Smooth muscle cell (in vitro differentiated cells): ENCODE results near the gene PAXX. TPM values are rescaled to one million over a fixed set of nuclear protein-coding genes. Genes with fewer than 3 reads are reported as not detected.

Source experiments
- DNase-seq: peaks from one replicate; lab custom pipeline; 2025; ENCODE audit not compliant: unreplicated experiment; lab: John Stamatoyannopoulos, UW
- H2AFZ ChIP-seq: fragments of 200-600 bp; sonication (generic); 2 replicates; pipeline ENCODE4 v1.6.0; 2016; ENCODE audit warnings: antibody characterized with exemption, low read depth, mild to moderate bottlenecking
- H3F3A ChIP-seq: fragments of 200-600 bp; sonication (generic); 2 replicates; pipeline ENCODE4 v1.6.0; 2017; ENCODE audit warnings: antibody characterized with exemption, low read depth
- H3K27ac ChIP-seq: fragments of 200-600 bp; sonication (generic); 2 replicates; pipeline ENCODE4 v1.5.1; 2016; ENCODE audit warnings: low read depth, mild to moderate bottlenecking
- H3K27me3 ChIP-seq: fragments of 200-600 bp; sonication (generic); 2 replicates; pipeline ENCODE4 v1.6.1; 2016; ENCODE audit warnings: low read depth, mild to moderate bottlenecking
- H3K36me3 ChIP-seq: fragments of 200-600 bp; sonication (generic); 2 replicates; pipeline ENCODE4 v1.5.1; 2016; ENCODE audit warnings: low read depth
- H3K4me1 ChIP-seq: fragments of 200-600 bp; sonication (generic); 2 replicates; pipeline ENCODE4 v1.5.1; 2016; ENCODE audit warnings: low read depth
- H3K4me2 ChIP-seq: fragments of 200-600 bp; sonication (generic); 2 replicates; pipeline ENCODE4 v1.6.0; 2016; ENCODE audit warnings: mild to moderate bottlenecking
- H3K4me3 ChIP-seq: fragments of 200-600 bp; sonication (generic); 2 replicates; pipeline ENCODE4 v1.5.1; 2016; ENCODE audit warnings: mild to moderate bottlenecking
- H3K79me2 ChIP-seq: fragments of 200-600 bp; sonication (generic); 2 replicates; pipeline ENCODE4 v1.6.0; 2016; ENCODE audit warnings: low read depth, mild to moderate bottlenecking
- H3K9ac ChIP-seq: fragments of 200-600 bp; sonication (generic); 2 replicates; pipeline ENCODE4 v1.6.0; 2016; ENCODE audit warnings: low read depth
- H3K9me3 ChIP-seq: fragments of 200-600 bp; sonication (generic); replicated peaks from 2 replicates; pipeline ENCODE4 v1.5.1; 2016; ENCODE audit warnings: low read depth
- H4K20me1 ChIP-seq: fragments of 200-600 bp; sonication (generic); 2 replicates; pipeline ENCODE4 v1.6.0; 2016; ENCODE audit warnings: low read depth
- WGBS: methylation state at CpG from one replicate; pipeline ENCODE4 v1.1.7; 2016; ENCODE audit warnings: low lambda C conversion rate; 5-methylcytosine and 5-hydroxymethylcytosine counted together
- polyA plus RNA-seq: library from polyadenylated mRNA; unstranded; fragments of >200 nt; fragmentation: Nextera tagmentation; extraction: Ambion mirVana; gene quantifications from 2 replicates; pipeline ENCODE4 v1.2.1, GENCODE V29; 2016
- total RNA-seq: library from RNA; depleted of rRNA; stranded (reverse); fragments of >200 nt; gene quantifications from 2 replicates; pipeline ENCODE4 v1.2.3, GENCODE V29; 2014
- TF ChIP-seq, protein P1 (sequence below): fragments of 200-600 bp; sonication (generic); IDR thresholded peaks from 2 replicates; pipeline ENCODE4 v1.5.1; 2017; ENCODE audit warnings: borderline replicate concordance, mild to moderate bottlenecking, antibody characterized with exemption; ENCODE audit not compliant: insufficient read depth, poor library complexity, severe bottlenecking

Gene PAXX
- total and polyA plus RNA-seq, 2 experiments from 2014 or later = 27.4 to 62.0 TPM

DNA sequence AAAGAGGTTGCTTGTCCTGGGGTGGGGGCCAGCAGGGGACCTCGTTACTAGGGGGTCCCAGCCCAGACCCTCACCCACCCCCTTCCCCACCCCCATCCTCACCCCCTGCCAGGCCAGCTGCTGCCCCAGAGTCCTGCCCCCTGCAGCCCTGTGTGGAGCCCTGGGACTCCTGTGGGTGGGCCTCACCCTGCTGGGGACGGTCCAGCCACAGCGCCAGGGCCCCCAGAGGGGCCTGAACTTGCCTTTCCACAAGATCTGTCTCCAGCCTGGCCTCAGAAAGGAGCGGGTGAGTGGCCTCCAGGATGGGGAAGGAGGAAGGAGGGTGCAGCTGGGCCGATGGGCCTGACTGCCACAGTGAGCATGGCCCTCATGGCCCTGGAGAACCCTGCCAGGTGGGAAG is 22.4 kb upstream of the PAXX start:
- no peaks in the 10 kb centered on the region for H3K36me3 ChIP-seq
- H3K4me3 ChIP-seq = no peak overlapping the region
- no peak overlapping the region for H3K4me2 ChIP-seq
- H2AFZ ChIP-seq = no peak overlapping the region
- H3K27me3 ChIP-seq = no peaks in the 10 kb centered on the region
- no peak overlapping the region for H3K9ac ChIP-seq
- H4K20me1 ChIP-seq = no peaks in the 10 kb centered on the region
- H3K79me2 ChIP-seq = no peaks in the 10 kb centered on the region
- no peak for DNase-seq
- TF ChIP-seq, protein P1, sequence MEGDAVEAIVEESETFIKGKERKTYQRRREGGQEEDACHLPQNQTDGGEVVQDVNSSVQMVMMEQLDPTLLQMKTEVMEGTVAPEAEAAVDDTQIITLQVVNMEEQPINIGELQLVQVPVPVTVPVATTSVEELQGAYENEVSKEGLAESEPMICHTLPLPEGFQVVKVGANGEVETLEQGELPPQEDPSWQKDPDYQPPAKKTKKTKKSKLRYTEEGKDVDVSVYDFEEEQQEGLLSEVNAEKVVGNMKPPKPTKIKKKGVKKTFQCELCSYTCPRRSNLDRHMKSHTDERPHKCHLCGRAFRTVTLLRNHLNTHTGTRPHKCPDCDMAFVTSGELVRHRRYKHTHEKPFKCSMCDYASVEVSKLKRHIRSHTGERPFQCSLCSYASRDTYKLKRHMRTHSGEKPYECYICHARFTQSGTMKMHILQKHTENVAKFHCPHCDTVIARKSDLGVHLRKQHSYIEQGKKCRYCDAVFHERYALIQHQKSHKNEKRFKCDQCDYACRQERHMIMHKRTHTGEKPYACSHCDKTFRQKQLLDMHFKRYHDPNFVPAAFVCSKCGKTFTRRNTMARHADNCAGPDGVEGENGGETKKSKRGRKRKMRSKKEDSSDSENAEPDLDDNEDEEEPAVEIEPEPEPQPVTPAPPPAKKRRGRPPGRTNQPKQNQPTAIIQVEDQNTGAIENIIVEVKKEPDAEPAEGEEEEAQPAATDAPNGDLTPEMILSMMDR = no peak
- no peak overlapping the region for H3K27ac ChIP-seq
- 80% methylated on average over 4 of the region's 5 CpGs for WGBS
- no peaks in the 10 kb centered on the region for H3F3A ChIP-seq
- H3K9me3 ChIP-seq = no peaks in the 10 kb centered on the region
- no peaks in the 10 kb centered on the region for H3K4me1 ChIP-seq

DNA sequence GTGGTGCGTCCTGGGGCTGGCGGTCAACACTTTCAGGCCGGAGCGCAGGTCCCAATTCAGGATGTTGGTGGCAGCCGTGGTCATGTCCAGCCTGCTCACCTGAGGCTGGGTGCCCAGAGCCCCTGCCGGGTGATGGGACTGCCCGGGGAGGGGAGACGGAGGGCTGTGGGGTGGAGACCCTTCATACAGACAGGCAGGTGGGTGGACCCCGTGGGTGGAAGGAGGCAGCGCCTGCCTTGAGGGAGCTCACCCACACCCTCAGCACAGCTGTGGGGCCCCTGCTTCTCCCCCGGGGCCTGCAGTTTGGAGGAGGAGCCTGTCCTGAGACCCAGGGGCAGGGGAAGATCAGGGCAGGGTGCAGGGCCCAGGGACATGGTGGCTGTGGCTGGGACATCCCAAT is 21.9 kb upstream of the PAXX start:
- no peaks in the 10 kb centered on the region for H4K20me1 ChIP-seq
- no peak overlapping the region for H3K4me3 ChIP-seq
- no peak overlapping the region for H3K4me2 ChIP-seq
- DNase-seq = no peak
- H3K36me3 ChIP-seq = no peaks in the 10 kb centered on the region
- no peak overlapping the region for H2AFZ ChIP-seq
- TF ChIP-seq, protein P1 = no peak
- no peaks in the 10 kb centered on the region for H3K79me2 ChIP-seq
- H3K27ac ChIP-seq = no peak overlapping the region
- H3F3A ChIP-seq = no peaks in the 10 kb centered on the region
- no peak overlapping the region for H3K9ac ChIP-seq
- H3K4me1 ChIP-seq = no peaks in the 10 kb centered on the region
- no peaks in the 10 kb centered on the region for H3K27me3 ChIP-seq
- WGBS = 91% methylated on average over 11 of the region's 11 CpGs
- H3K9me3 ChIP-seq = no peaks in the 10 kb centered on the region

DNA sequence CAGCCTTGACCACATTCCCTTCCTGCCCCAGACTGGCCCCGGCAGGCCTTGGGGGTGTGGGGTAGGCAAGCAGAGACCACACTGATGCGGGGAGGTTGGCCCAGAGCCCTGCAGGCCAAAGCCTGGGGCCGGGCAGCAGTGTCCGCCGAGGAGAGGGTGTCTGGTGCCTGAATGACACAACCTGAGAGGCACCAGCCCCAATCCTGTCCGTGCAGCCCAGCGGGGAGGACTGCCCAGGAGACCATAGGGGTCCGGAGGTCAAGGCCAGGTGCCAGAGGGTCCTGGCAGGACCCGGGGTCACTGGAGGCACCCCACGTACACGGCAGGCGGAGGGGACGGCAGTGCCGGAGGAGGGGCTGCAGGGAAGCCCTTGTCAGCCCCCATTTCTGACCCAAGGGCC is 20.5 kb upstream of the PAXX start:
- no peaks in the 10 kb centered on the region for H3K4me1 ChIP-seq
- no peak for DNase-seq
- no peak overlapping the region for H3K9ac ChIP-seq
- TF ChIP-seq, protein P1 = no peak
- H3K4me2 ChIP-seq = no peak overlapping the region
- H3K36me3 ChIP-seq = no peaks in the 10 kb centered on the region
- H2AFZ ChIP-seq = no peak overlapping the region
- no peaks in the 10 kb centered on the region for H3K79me2 ChIP-seq
- no peaks in the 10 kb centered on the region for H3F3A ChIP-seq
- no peaks in the 10 kb centered on the region for H3K27me3 ChIP-seq
- 81% methylated on average over 14 of the region's 14 CpGs for WGBS
- no peak overlapping the region for H3K27ac ChIP-seq
- no peaks in the 10 kb centered on the region for H4K20me1 ChIP-seq
- no peaks in the 10 kb centered on the region for H3K9me3 ChIP-seq
- no peak overlapping the region for H3K4me3 ChIP-seq

DNA sequence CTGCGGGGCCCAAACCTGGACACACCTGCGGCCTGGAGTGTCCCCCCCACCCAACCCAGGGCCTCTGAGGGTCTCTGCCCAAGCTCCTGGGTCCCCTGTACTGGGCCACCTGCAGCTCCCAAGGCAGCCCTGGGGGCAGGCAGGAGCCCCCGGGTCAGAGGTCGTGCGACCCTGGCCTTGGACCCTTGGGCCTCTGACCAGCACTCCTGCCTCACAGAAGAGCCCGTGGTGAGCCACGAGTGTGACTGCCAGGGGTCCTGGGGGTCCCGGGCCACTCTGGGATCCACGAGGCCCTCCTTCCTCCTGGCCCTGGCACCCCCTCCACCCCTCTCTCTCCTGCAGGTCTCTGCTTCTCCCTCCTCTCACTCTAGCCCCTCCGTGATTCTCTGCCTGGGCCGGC is 19.9 kb upstream of the PAXX start:
- Histone ChIP-seq H4K20me1 (no peaks in the 10 kb centered on the region), H3K4me2 (no peak overlapping the region), H3F3A (no peaks in the 10 kb centered on the region), H3K4me1 (peaks cover 2% of the 10 kb centered on the region), H3K4me3 (no peak overlapping the region), H3K9ac (no peak overlapping the region), H3K27me3 (no peaks in the 10 kb centered on the region), H2AFZ (no peak overlapping the region), H3K36me3 (no peaks in the 10 kb centered on the region), H3K27ac (no peak overlapping the region), H3K9me3 (no peaks in the 10 kb centered on the region), H3K79me2 (no peaks in the 10 kb centered on the region)
- WGBS = 91% methylated on average over 11 of the region's 11 CpGs
- DNase-seq = no peak
- TF ChIP-seq, protein P1 = no peak
